Esophagus squamous epithelium (tissue), 4 donors: Measurements from ENCODE around the gene TARP.
"Not testable (repeated sequence)": the region's sequence is repeated elsewhere in the genome, so short reads cannot be mapped to it uniquely, and the experiment has no call there.

Source experiments
- POLR2A ChIP-seq, 4 donors: fragments of 450-650 bp; IDR thresholded peaks; one replicate each; pipeline ENCODE4 v1.6.1; 2017; ENCODE audit warnings: antibody characterized with exemption in 4 of 4, mild to moderate bottlenecking in 4 of 4, moderate library complexity in 3 of 4
- TF ChIP-seq, protein P1 (sequence below), 6 experiments: fragments of 450-650 bp in 4 of 6; fragments of 200-600 bp in 2 of 6; sonication (generic) in 2 of 6; IDR thresholded peaks; one replicate each; pipeline ENCODE4 v1.5.1; 2016 to 2019; ENCODE audit warnings: antibody characterized with exemption in 6 of 6, mild to moderate bottlenecking in 4 of 6, moderate library complexity in 4 of 6

DNA sequence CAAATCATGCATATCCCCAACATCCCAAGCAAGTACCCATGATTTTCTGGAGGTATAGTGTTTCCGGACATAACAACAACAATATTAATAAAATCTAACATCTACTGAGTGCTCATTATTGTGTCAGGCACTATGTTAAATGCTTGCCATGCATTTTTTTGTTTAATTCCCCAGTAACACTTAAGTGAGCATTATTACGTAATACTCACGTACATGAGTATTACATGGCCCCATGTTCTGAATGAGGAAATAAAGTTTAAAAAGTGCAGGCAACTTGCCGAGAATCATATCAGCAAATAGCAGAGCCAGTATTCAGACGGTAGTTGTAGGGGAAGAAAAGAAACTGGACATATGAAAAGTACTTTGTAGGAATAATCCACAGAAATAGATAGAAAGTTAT lies 30.1 kb downstream of the TARP start:
- TF ChIP-seq, protein P1, sequence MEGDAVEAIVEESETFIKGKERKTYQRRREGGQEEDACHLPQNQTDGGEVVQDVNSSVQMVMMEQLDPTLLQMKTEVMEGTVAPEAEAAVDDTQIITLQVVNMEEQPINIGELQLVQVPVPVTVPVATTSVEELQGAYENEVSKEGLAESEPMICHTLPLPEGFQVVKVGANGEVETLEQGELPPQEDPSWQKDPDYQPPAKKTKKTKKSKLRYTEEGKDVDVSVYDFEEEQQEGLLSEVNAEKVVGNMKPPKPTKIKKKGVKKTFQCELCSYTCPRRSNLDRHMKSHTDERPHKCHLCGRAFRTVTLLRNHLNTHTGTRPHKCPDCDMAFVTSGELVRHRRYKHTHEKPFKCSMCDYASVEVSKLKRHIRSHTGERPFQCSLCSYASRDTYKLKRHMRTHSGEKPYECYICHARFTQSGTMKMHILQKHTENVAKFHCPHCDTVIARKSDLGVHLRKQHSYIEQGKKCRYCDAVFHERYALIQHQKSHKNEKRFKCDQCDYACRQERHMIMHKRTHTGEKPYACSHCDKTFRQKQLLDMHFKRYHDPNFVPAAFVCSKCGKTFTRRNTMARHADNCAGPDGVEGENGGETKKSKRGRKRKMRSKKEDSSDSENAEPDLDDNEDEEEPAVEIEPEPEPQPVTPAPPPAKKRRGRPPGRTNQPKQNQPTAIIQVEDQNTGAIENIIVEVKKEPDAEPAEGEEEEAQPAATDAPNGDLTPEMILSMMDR (IDR thresholded peaks at IDR 0.05) = not testable (repeated sequence)
- TF ChIP-seq POLR2A (IDR thresholded peaks at IDR 0.05) = not testable (repeated sequence)
